Endothelial cell of umbilical vein (primary cell): ENCODE data around the gene ADORA2A. TPM values are rescaled to one million over a fixed set of nuclear protein-coding genes. Genes with fewer than 3 reads are reported as not detected.

Source experiments
- BruUV-seq: library from RNA; stranded (reverse); fragments of 400-500 nt; replicated peaks from 2 replicates; lab custom pipeline; 2021; lab: Mats Ljungman, UMichigan
- CTCF ChIA-PET: fragments of 300-600, 350-600 bp; sonication (Branson Sonifier 250); formaldehyde crosslinking; loops from one replicate; lab custom pipeline; 2021; ENCODE audit warnings: antibody characterized with exemption, inconsistent platforms; lab: Charles Lee
- POLR2A ChIA-PET: fragments of 300-600, 350-600 bp; sonication (Branson Sonifier 250); formaldehyde crosslinking; loops from one replicate; lab custom pipeline; 2021; ENCODE audit warnings: antibody characterized with exemption, inconsistent platforms; lab: Charles Lee
- DNase-seq: peaks from one replicate; pipeline ENCODE4 v3.0.0-alpha.2; 2011; ENCODE audit warnings: low read depth, low spot score
- FAIRE-seq: peaks from 2 replicates; lab custom pipeline; 2011; peaks lifted over from hg19 to GRCh38; lab: Jason Lieb, UNC
- H2AFZ ChIP-seq: 2 replicates; pipeline ENCODE4 v1.6.0; 2012; ENCODE audit warnings: low read depth, low read length, control low read depth, inconsistent platforms
- H3K27ac ChIP-seq: 2 replicates; pipeline ENCODE4 v1.5.1; 2011; ENCODE audit warnings: low read depth, mild to moderate bottlenecking, control low read depth, low read length, moderate library complexity; ENCODE audit not compliant: insufficient read depth
- H3K27me3 ChIP-seq, 2 experiments: 2 replicates each; pipeline versions ENCODE4 v1.6.0 to v1.6.1; 2011; ENCODE audit warnings: low read length in 2 of 2, mixed read lengths in 1 of 2; ENCODE audit not compliant: control insufficient read depth in 2 of 2, insufficient read depth in 2 of 2
- H3K36me3 ChIP-seq, 2 experiments: 2 replicates in 1 of 2; 3 replicates in 1 of 2; pipeline ENCODE4 v1.5.1; 2011; ENCODE audit warnings: low read length in 2 of 2, mild to moderate bottlenecking in 1 of 2, moderate library complexity in 1 of 2; ENCODE audit not compliant: control insufficient read depth in 2 of 2, insufficient read depth in 2 of 2; ENCODE audit errors: extremely low read depth in 1 of 2
- H3K4me1 ChIP-seq: 3 replicates; pipeline ENCODE4 v1.5.1; 2011; ENCODE audit warnings: mild to moderate bottlenecking, low read length; ENCODE audit not compliant: control insufficient read depth, insufficient read depth; ENCODE audit errors: extremely low read depth
- H3K4me2 ChIP-seq: 2 replicates; pipeline ENCODE4 v1.6.1; 2011; ENCODE audit warnings: low read length, control low read depth, mixed read lengths; ENCODE audit not compliant: insufficient read depth
- H3K4me3 ChIP-seq, 3 experiments: fragments of 200-600 bp in 1 of 3; sonication (generic), shearing (Covaris generic) in 1 of 3; replicated peaks in 1 of 3; 2 replicates each; pipeline ENCODE4 v1.5.1; 2011 to 2016; ENCODE audit warnings: control low read depth in 3 of 3, low read length in 3 of 3, mild to moderate bottlenecking in 2 of 3, inconsistent platforms in 1 of 3, low read depth in 1 of 3, moderate library complexity in 1 of 3; ENCODE audit not compliant: insufficient read depth in 1 of 3
- H3K79me2 ChIP-seq: 2 replicates; pipeline ENCODE4 v1.6.0; 2012; ENCODE audit warnings: low read length, inconsistent platforms; ENCODE audit not compliant: control insufficient read depth, insufficient read depth
- H3K9ac ChIP-seq: replicated peaks from 2 replicates; pipeline ENCODE3; 2011; ENCODE audit warnings: low read length, control low read depth; ENCODE audit not compliant: insufficient read depth; ENCODE audit errors: extremely low read depth
- H3K9me1 ChIP-seq: replicated peaks from 3 replicates; pipeline ENCODE4 v1.6.0; 2011; ENCODE audit warnings: mild to moderate bottlenecking, low read length; ENCODE audit not compliant: control insufficient read depth, insufficient read depth; ENCODE audit errors: extremely low read depth
- H3K9me3 ChIP-seq: replicated peaks from 2 replicates; pipeline ENCODE4 v1.5.1; 2012; ENCODE audit warnings: low read length, inconsistent platforms; ENCODE audit not compliant: control insufficient read depth, insufficient read depth
- H4K20me1 ChIP-seq: replicated peaks from 2 replicates; pipeline ENCODE3; 2011; ENCODE audit warnings: mild to moderate bottlenecking, low read length; ENCODE audit not compliant: control insufficient read depth, insufficient read depth; ENCODE audit errors: extremely low read depth
- CTCF ChIP-seq, 2 donors: IDR thresholded peaks; 1 replicate in 1 of 2; 2 replicates in 1 of 2; pipeline ENCODE4 v1.5.1; 2011; ENCODE audit warnings: low read length in 2 of 2, mild to moderate bottlenecking in 2 of 2, moderate library complexity in 2 of 2, control low read depth in 1 of 2, inconsistent platforms in 1 of 2, low read depth in 1 of 2; ENCODE audit not compliant: insufficient read depth in 1 of 2; ENCODE audit errors: extremely low read depth in 1 of 2
- EZH2 ChIP-seq: IDR thresholded peaks from 2 replicates; pipeline ENCODE4 v1.6.1; 2012; ENCODE audit warnings: borderline replicate concordance, low read depth, mild to moderate bottlenecking, moderate library complexity, low read length, inconsistent platforms; ENCODE audit not compliant: severe bottlenecking
- FOS ChIP-seq: IDR thresholded peaks from 2 replicates; pipeline ENCODE4 v1.6.1; 2011; ENCODE audit warnings: mild to moderate bottlenecking, low read length, moderate library complexity, borderline replicate concordance; ENCODE audit not compliant: insufficient read depth
- GATA2 ChIP-seq: IDR thresholded peaks from 2 replicates; pipeline ENCODE4 v1.7.0; 2011; ENCODE audit warnings: low read depth, mild to moderate bottlenecking, moderate library complexity, mixed read lengths, low read length; ENCODE audit not compliant: insufficient read length, insufficient read depth
- JUN ChIP-seq: IDR thresholded peaks from 2 replicates; pipeline ENCODE4 v1.6.1; 2011; ENCODE audit warnings: borderline replicate concordance, low read depth; ENCODE audit not compliant: insufficient read length, insufficient read depth
- MAX ChIP-seq: IDR thresholded peaks from 2 replicates; pipeline ENCODE4 v1.6.1; 2011; ENCODE audit not compliant: insufficient read depth, insufficient read length
- MYC ChIP-seq: IDR thresholded peaks from one replicate; pipeline ENCODE4 v1.6.1; 2011; ENCODE audit warnings: mild to moderate bottlenecking, low read depth, low read length
- POLR2A ChIP-seq: IDR thresholded peaks from 2 replicates; pipeline ENCODE4 v1.6.1; 2012; ENCODE audit warnings: low read depth, mild to moderate bottlenecking, control low read depth, low read length
- POLR2AphosphoS5 ChIP-seq: IDR thresholded peaks from 2 replicates; pipeline ENCODE4 v1.6.1; 2012; ENCODE audit warnings: low read depth, mild to moderate bottlenecking, control low read depth, low read length, moderate library complexity; ENCODE audit not compliant: insufficient read depth
- dilution Hi-C: fragments of 300-500 bp; cut with MboI; formaldehyde crosslinking; loops from one replicate; pipeline ENCODE4 v1.15.0; 2019; ENCODE audit warnings: low sequenced_read_pairs; ENCODE audit not compliant: extremely low pct_ligation_motif_present
- intact Hi-C: fragments of 100-400 bp; cut with micrococcal nuclease; formaldehyde crosslinking; loops from one replicate; pipeline ENCODE4 v1.10.0; 2022
- polyA plus RNA-seq, 4 experiments: library from polyadenylated mRNA; depleted of rRNA in 3 of 4; stranded (reverse) in 3 of 4; unstranded in 1 of 4; fragments of >200 nt; gene quantifications; 2 replicates each; pipeline versions ENCODE4 v1.2.1 to v1.2.3, GENCODE V29; 2011 to 2012; ENCODE audit warnings: missing spikeins in 1 of 4
- total RNA-seq: library from RNA; stranded (reverse); gene quantifications from 2 replicates; pipeline ENCODE4 v1.2.3, GENCODE V29; 2021

The ADORA2A gene
- total and polyA plus RNA-seq, 2 donors (not counting 3 experiments of a cell fraction or from before 2014, with no cell fraction given): 20.0 to 33.1 TPM

- Histone ChIP-seq H3K4me3 (no peak overlapping the region), H2AFZ (no peak overlapping the region), H3K9me3 (no peaks in the 10 kb centered on the region), H3K27ac (no peak overlapping the region), H4K20me1 (no peaks in the 10 kb centered on the region), H3K4me2 (no peak overlapping the region), H3K27me3 (no peaks in the 10 kb centered on the region), H3K4me1 (peaks cover 28% of the 10 kb centered on the region), H3K9me1 (no peaks in the 10 kb centered on the region), H3K9ac (no peak overlapping the region), H3K36me3 (peaks cover 0 to 20% of the 10 kb centered on the region in 2 experiments), H3K79me2 (no peaks in the 10 kb centered on the region)
- ChIA-PET CTCF (interaction anchor here (1.4 to 2.0 kb wide), 2 partner anchors 91 to 106 kb away, joined by 4 to 5 read pairs; no protein-coding TSS in a partner anchor), POLR2A (no interaction called here)
- DNase-seq (no peak), FAIRE-seq (no peak)
- dilution Hi-C loops: no loop called here
- no TSS peak for BruUV-seq
- TF ChIP-seq CTCF (IDR thresholded peaks at IDR 0.05; ENCODE audit: extremely low read depth in 1 of 2, insufficient read depth in 1 of 2, low read depth in 1 of 2, low read length in 2 of 2): no peak
- intact Hi-C loops: no loop called here
Observed at GRCh38 chr22:24416095-24416494, 11.3 kb upstream of the ADORA2A start.

- FAIRE-seq (no peak), DNase-seq (no peak)
- H3K4me2 ChIP-seq: no peak overlapping the region
- dilution Hi-C loops: no loop called here
- no peak overlapping the region for H3K27ac ChIP-seq
- no peak overlapping the region for H3K9ac ChIP-seq
- H3K9me3 ChIP-seq: no peaks in the 10 kb centered on the region
- no peak overlapping the region for H2AFZ ChIP-seq
- CTCF ChIA-PET: interaction anchor here (1.0 to 2.0 kb wide), 3 partner anchors 86 to 105 kb away, joined by 3 to 5 read pairs (median 4); no protein-coding TSS in a partner anchor
- no peaks in the 10 kb centered on the region for H3K79me2 ChIP-seq
- peaks cover 0 to 17% of the 10 kb centered on the region in 2 experiments for H3K36me3 ChIP-seq
- H4K20me1 ChIP-seq: no peaks in the 10 kb centered on the region
- no peaks in the 10 kb centered on the region for H3K27me3 ChIP-seq
- TF ChIP-seq POLR2A: no peak
- no peak for TF ChIP-seq FOS
- no peak for TF ChIP-seq MAX
- TF ChIP-seq MYC: no peak
- TF ChIP-seq POLR2AphosphoS5: no peak
- no peak for TF ChIP-seq JUN
- no peak for TF ChIP-seq EZH2
- TF ChIP-seq CTCF (IDR thresholded peaks at IDR 0.05; ENCODE audit: extremely low read depth in 1 of 2, insufficient read depth in 1 of 2, low read depth in 1 of 2, low read length in 2 of 2): no peak
- TF ChIP-seq GATA2: no peak
- BruUV-seq: TSS peak; percentile 23
- no peaks in the 10 kb centered on the region for H3K9me1 ChIP-seq
- POLR2A ChIA-PET: no interaction called here
- H3K4me3 ChIP-seq: no peak overlapping the region
- peaks cover 28% of the 10 kb centered on the region for H3K4me1 ChIP-seq
- intact Hi-C loops: no loop called here
Observed at GRCh38 chr22:24416611-24417010, 10.8 kb upstream of the ADORA2A start.
